ENCODE measurements around the gene SLX4.

SLX4 gene

GRCh38 chr16:3536851-3537250, 74.6 kb downstream of the SLX4 start (continued):
- TF ChIP-seq ZNF70 (CRISPR knock-in tag; IDR thresholded peaks at IDR 0.05) (no peak), BACH2 (CRISPR knock-in tag; IDR thresholded peaks at IDR 0.05; ENCODE audit: borderline replicate concordance) (no peak), ESRRG (CRISPR knock-in tag; IDR thresholded peaks at IDR 0.05) (no peak)

- no peak for ATAC-seq
These were observed 75.1 kb downstream of the SLX4 start for GRCh38 chr16:3536271-3536731.

GRCh38 chr16:3534126-3534525, 77.3 kb downstream of the SLX4 start:
- ATAC-seq: no peak
- no peak for TF ChIP-seq ISL1 (CRISPR knock-in tag; IDR thresholded peaks at IDR 0.05)
- TF ChIP-seq TOX (CRISPR knock-in tag; IDR thresholded peaks at IDR 0.05; ENCODE audit: borderline replicate concordance): no peak
- no peak for TF ChIP-seq ZNF565 (CRISPR knock-in tag; conservative IDR thresholded peaks at IDR 0.05; ENCODE audit: low read depth)
- TF ChIP-seq ZC3H10 (CRISPR knock-in tag; IDR thresholded peaks at IDR 0.05): no peak
- no peak for TF ChIP-seq PPARA (CRISPR knock-in tag; IDR thresholded peaks at IDR 0.05; ENCODE audit: borderline replicate concordance)
- no peak for TF ChIP-seq ARNTL (CRISPR knock-in tag; IDR thresholded peaks at IDR 0.05; ENCODE audit: borderline replicate concordance, low read depth)
- no peak for TF ChIP-seq POU6F1 (CRISPR knock-in tag; IDR thresholded peaks at IDR 0.05; ENCODE audit: borderline replicate concordance, low read depth)
- TF ChIP-seq TCF4 (CRISPR knock-in tag; IDR thresholded peaks at IDR 0.05; ENCODE audit: borderline replicate concordance): no peak
- no peak for TF ChIP-seq ESRRG (CRISPR knock-in tag; IDR thresholded peaks at IDR 0.05)
- TF ChIP-seq PATZ1 (CRISPR knock-in tag; IDR thresholded peaks at IDR 0.05; ENCODE audit: borderline replicate concordance): no peak
- no peak for TF ChIP-seq RARB (CRISPR knock-in tag; IDR thresholded peaks at IDR 0.05)
- TF ChIP-seq CREB5 (CRISPR knock-in tag; IDR thresholded peaks at IDR 0.05; ENCODE audit: low read depth): no peak
- no peak for TF ChIP-seq ZFP30 (CRISPR knock-in tag; IDR thresholded peaks at IDR 0.05)

More at GRCh38 chr16:3536271-3536731, 75.1 kb downstream of the SLX4 start:
- no peak for TF ChIP-seq ZNF8 (CRISPR knock-in tag; IDR thresholded peaks at IDR 0.05)
- no peak for TF ChIP-seq SNAI2 (CRISPR knock-in tag; IDR thresholded peaks at IDR 0.05)
- TF ChIP-seq POU6F1 (CRISPR knock-in tag; IDR thresholded peaks at IDR 0.05; ENCODE audit: borderline replicate concordance, low read depth): no peak
- no peak for TF ChIP-seq CREB5 (CRISPR knock-in tag; IDR thresholded peaks at IDR 0.05; ENCODE audit: low read depth)

GRCh38 chr16:3532741-3533140, 78.7 kb downstream of the SLX4 start:
- TF ChIP-seq CSRNP3 (CRISPR knock-in tag; IDR thresholded peaks at IDR 0.05): no peak
- TF ChIP-seq BACH2 (CRISPR knock-in tag; IDR thresholded peaks at IDR 0.05; ENCODE audit: borderline replicate concordance): no peak
- no peak for TF ChIP-seq OSR1 (CRISPR knock-in tag; IDR thresholded peaks at IDR 0.05)
- no peak for TF ChIP-seq CSDC2 (CRISPR knock-in tag; IDR thresholded peaks at IDR 0.05)
- TF ChIP-seq TCF4 (CRISPR knock-in tag; IDR thresholded peaks at IDR 0.05; ENCODE audit: borderline replicate concordance): no peak
- no peak for TF ChIP-seq ARNTL (CRISPR knock-in tag; IDR thresholded peaks at IDR 0.05; ENCODE audit: borderline replicate concordance, low read depth)
- TF ChIP-seq TOX (CRISPR knock-in tag; IDR thresholded peaks at IDR 0.05; ENCODE audit: borderline replicate concordance): no peak
- no peak for TF ChIP-seq ZNF70 (CRISPR knock-in tag; IDR thresholded peaks at IDR 0.05)
- no peak for TF ChIP-seq ZC3H10 (CRISPR knock-in tag; IDR thresholded peaks at IDR 0.05)
- no peak for TF ChIP-seq ZFP3 (CRISPR knock-in tag; IDR thresholded peaks at IDR 0.05)
- TF ChIP-seq SNAI2 (CRISPR knock-in tag; IDR thresholded peaks at IDR 0.05): no peak
- ATAC-seq: no peak
